OCI-LY7 (cell line): ENCODE results near the gene SSB.
"Not testable (repeated sequence)": the region's sequence is repeated elsewhere in the genome, so short reads cannot be mapped to it uniquely, and the experiment has no call there.

Source experiments
- EZH2phosphoT487 ChIP-seq: fragments of 200-600 bp; sonication (generic); IDR thresholded peaks from 2 replicates; pipeline ENCODE4 v1.6.1; 2018; ENCODE audit warnings: low read depth, borderline replicate concordance, mild to moderate bottlenecking, mixed run types, antibody characterized with exemption, low read length, moderate library complexity, mixed read lengths
- TF ChIP-seq, protein P1 (sequence below): fragments of 200-600 bp; sonication (generic); conservative IDR thresholded peaks from 2 replicates; pipeline ENCODE4 v1.5.1; 2014; ENCODE audit warnings: mild to moderate bottlenecking, antibody characterized with exemption, low read length, moderate library complexity, mixed read lengths

DNA sequence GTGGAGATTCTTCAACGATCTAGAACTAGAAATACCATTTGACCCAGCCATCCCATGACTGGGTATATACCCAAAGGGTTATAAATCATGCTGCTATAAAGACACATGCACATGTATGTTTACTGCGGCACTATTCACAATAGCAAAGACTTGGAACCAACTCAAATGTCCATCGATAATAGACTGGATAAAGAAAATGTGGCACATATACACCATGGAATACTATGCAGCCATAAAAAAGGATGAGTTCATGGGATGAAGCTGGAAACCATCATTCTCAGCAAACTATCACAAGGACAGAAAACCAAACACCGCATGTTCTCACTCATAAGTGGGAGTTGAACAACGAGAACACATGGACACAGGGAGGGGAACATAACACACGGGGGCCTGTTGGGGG, 18.7 kb downstream of the SSB start:
- TF ChIP-seq, protein P1, sequence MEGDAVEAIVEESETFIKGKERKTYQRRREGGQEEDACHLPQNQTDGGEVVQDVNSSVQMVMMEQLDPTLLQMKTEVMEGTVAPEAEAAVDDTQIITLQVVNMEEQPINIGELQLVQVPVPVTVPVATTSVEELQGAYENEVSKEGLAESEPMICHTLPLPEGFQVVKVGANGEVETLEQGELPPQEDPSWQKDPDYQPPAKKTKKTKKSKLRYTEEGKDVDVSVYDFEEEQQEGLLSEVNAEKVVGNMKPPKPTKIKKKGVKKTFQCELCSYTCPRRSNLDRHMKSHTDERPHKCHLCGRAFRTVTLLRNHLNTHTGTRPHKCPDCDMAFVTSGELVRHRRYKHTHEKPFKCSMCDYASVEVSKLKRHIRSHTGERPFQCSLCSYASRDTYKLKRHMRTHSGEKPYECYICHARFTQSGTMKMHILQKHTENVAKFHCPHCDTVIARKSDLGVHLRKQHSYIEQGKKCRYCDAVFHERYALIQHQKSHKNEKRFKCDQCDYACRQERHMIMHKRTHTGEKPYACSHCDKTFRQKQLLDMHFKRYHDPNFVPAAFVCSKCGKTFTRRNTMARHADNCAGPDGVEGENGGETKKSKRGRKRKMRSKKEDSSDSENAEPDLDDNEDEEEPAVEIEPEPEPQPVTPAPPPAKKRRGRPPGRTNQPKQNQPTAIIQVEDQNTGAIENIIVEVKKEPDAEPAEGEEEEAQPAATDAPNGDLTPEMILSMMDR, result not testable (repeated sequence)
- TF ChIP-seq EZH2phosphoT487, result not testable (repeated sequence)
